CD8-positive, alpha-beta memory T cell (primary cell): ENCODE data around the gene TUBB4B. TPM values are rescaled to one million over a fixed set of nuclear protein-coding genes. Genes with fewer than 3 reads are reported as not detected.

Source experiments
- CTCF ChIA-PET: fragments of 350-600 bp; sonication (Branson Sonifier 250); formaldehyde crosslinking; loops from one replicate; lab custom pipeline; 2021; ENCODE audit warnings: antibody characterized with exemption; lab: Charles Lee
- POLR2A ChIA-PET: fragments of 350-600 bp; sonication (Branson Sonifier 250); formaldehyde crosslinking; loops from one replicate; lab custom pipeline; 2021; ENCODE audit warnings: antibody characterized with exemption; lab: Charles Lee
- DNase-seq, 5 donors: peaks; one replicate each; pipeline versions ENCODE4 v3.0.0 to v3.0.0-alpha.2; 2020 to 2022; ENCODE audit warnings: mixed read lengths in 1 of 5
- H3K27ac ChIP-seq: one replicate; pipeline ENCODE4 v1.7.0; 2013; ENCODE audit warnings: low read depth, mild to moderate bottlenecking, low read length, moderate library complexity
- H3K27me3 ChIP-seq: 2 replicates; pipeline ENCODE4 v1.7.0; 2013; ENCODE audit warnings: low read length, mild to moderate bottlenecking; ENCODE audit not compliant: insufficient read depth, poor library complexity, severe bottlenecking
- H3K36me3 ChIP-seq: 2 replicates; pipeline ENCODE4 v1.7.0; 2013; ENCODE audit warnings: mild to moderate bottlenecking, low read length, moderate library complexity; ENCODE audit not compliant: insufficient read depth
- H3K4me1 ChIP-seq: 2 replicates; pipeline ENCODE4 v1.7.0; 2013; ENCODE audit warnings: mild to moderate bottlenecking, low read length, moderate library complexity; ENCODE audit not compliant: insufficient read depth
- H3K4me3 ChIP-seq: 2 replicates; pipeline ENCODE4 v1.7.0; 2013; ENCODE audit warnings: mild to moderate bottlenecking, low read length
- H3K9me3 ChIP-seq: 2 replicates; pipeline ENCODE4 v1.7.0; 2013; ENCODE audit warnings: mild to moderate bottlenecking, low read length
- H3K27ac Mint-ChIP-seq, 8 donors: one replicate each; pipeline ENCODE4 v1.8.0; 2020 to 2021; ENCODE audit warnings: mixed read lengths in 8 of 8, mild to moderate bottlenecking in 6 of 8, inconsistent platforms in 3 of 8, moderate library complexity in 3 of 8
- H3K27me3 Mint-ChIP-seq, 2 donors: one replicate each; pipeline ENCODE4 v1.8.0; 2020 to 2021; ENCODE audit warnings: mixed read lengths in 2 of 2, mild to moderate bottlenecking in 1 of 2, moderate library complexity in 1 of 2
- H3K36me3 Mint-ChIP-seq, 3 donors: one replicate each; pipeline ENCODE4 v1.8.0; 2020 to 2021; ENCODE audit warnings: mixed read lengths in 3 of 3, inconsistent platforms in 1 of 3, mild to moderate bottlenecking in 1 of 3
- H3K4me1 Mint-ChIP-seq, 3 donors: one replicate each; pipeline ENCODE4 v1.8.0; 2020 to 2021; ENCODE audit warnings: mixed read lengths in 3 of 3, inconsistent platforms in 1 of 3, mild to moderate bottlenecking in 1 of 3
- H3K4me3 Mint-ChIP-seq, 7 donors: one replicate each; pipeline ENCODE4 v1.8.0; 2020 to 2021; ENCODE audit warnings: mixed read lengths in 7 of 7, mild to moderate bottlenecking in 6 of 7, moderate library complexity in 4 of 7, inconsistent platforms in 2 of 7
- H3K9me3 Mint-ChIP-seq, 5 donors: one replicate each; pipeline ENCODE4 v1.8.0; 2020 to 2022; ENCODE audit warnings: mixed read lengths in 5 of 5, mild to moderate bottlenecking in 3 of 5, moderate library complexity in 2 of 5, inconsistent platforms in 1 of 5
- polyA plus RNA-seq: library from polyadenylated mRNA; unstranded; fragments of 300-500 nt; fragmentation: Illumina TruSeq; gene quantifications from one replicate; pipeline ENCODE4 v1.2.3, GENCODE V29; 2021
- total RNA-seq, 2 experiments: library from RNA; stranded (reverse); gene quantifications; one replicate each; pipeline ENCODE4 v1.2.3, GENCODE V29; 2021

The TUBB4B gene
- total and polyA plus RNA-seq, 3 experiments from 2014 or later: 64.6 to 331 (median 322) TPM

- Mint-ChIP-seq H3K36me3 (peaks cover 0 to 5% (median 0%) of the 10 kb centered on the region in 3 donors), H3K4me3 (no peak overlapping the region), H3K4me1 (peaks cover 0 to 9% (median 3%) of the 10 kb centered on the region in 3 donors), H3K27me3 (no peaks in the 10 kb centered on the region), H3K27ac (no peak overlapping the region), H3K9me3 (no peaks in the 10 kb centered on the region)
- POLR2A ChIA-PET: no interaction called here
- Histone ChIP-seq H3K27me3 (no peaks in the 10 kb centered on the region), H3K9me3 (no peaks in the 10 kb centered on the region), H3K27ac (no peak overlapping the region), H3K4me3 (no peak overlapping the region), H3K4me1 (peaks cover 5% of the 10 kb centered on the region), H3K36me3 (peaks cover 2% of the 10 kb centered on the region)
- no peak for DNase-seq
- CTCF ChIA-PET: interaction anchor here (0.7 to 1.4 kb wide), 2 partner anchors 41 to 100 kb away, joined by 3 read pairs; no protein-coding TSS in a partner anchor
These were observed 45.4 kb upstream of the TUBB4B start for GRCh38 chr9:137195525-137196220.

- no peak for DNase-seq
- Mint-ChIP-seq H3K9me3 (no peaks in the 10 kb centered on the region), H3K27me3 (no peaks in the 10 kb centered on the region), H3K4me3 (peak overlapping the region; percentile 19 to 63 (median 38)), H3K27ac (no peak overlapping the region), H3K4me1 (peaks cover 11 to 17% (median 11%) of the 10 kb centered on the region in 3 donors), H3K36me3 (no peaks in the 10 kb centered on the region)
- H3K4me3 ChIP-seq: no peak overlapping the region
- no peaks in the 10 kb centered on the region for H3K27me3 ChIP-seq
- H3K9me3 ChIP-seq: no peaks in the 10 kb centered on the region
- H3K27ac ChIP-seq: no peak overlapping the region
- H3K36me3 ChIP-seq: no peaks in the 10 kb centered on the region
- peaks cover 17% of the 10 kb centered on the region for H3K4me1 ChIP-seq
- ChIA-PET CTCF (interaction anchor here (1.2 to 3.0 kb wide), 3 partner anchors 9 to 43 kb away, joined by 3 to 9 read pairs (median 4); partner anchors contain the start of genes SSNA1 and TUBB4B), POLR2A (interaction anchor here (1.2 kb wide), 1 partner anchor 9 kb away, joined by 4 read pairs; no protein-coding TSS in a partner anchor)
These were observed 42.8 kb upstream of the TUBB4B start for GRCh38 chr9:137198051-137198901.

DNA sequence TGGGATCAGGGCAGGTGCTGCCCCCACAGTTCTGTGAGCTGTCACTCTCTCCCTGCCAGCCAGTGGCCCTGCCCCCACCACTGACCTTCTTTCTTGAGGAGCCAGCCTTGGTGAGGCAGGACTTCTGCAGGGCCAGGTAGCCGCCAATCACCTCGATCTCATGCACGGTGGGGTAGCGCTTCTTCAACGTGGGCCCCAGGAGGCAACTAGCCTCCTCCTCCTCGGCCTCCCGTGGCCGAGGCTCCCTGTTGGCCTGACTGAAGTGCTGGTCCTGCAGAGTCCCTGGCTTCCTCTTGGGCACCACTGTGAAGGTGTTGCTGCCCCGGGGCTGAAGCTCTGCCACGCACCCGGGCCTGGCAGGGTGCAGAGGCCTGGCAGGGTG is 42.2 kb upstream of the TUBB4B start:
- Mint-ChIP-seq H3K27ac (no peak overlapping the region), H3K4me3 (peak overlapping the region in 5 of 7 donors; percentile 19 to 63 (median 54))
- CTCF ChIA-PET: interaction anchor here (1.2 to 3.0 kb wide), 3 partner anchors 10 to 42 kb away, joined by 3 to 9 read pairs (median 4); partner anchors contain the start of genes SSNA1 and TUBB4B

DNA sequence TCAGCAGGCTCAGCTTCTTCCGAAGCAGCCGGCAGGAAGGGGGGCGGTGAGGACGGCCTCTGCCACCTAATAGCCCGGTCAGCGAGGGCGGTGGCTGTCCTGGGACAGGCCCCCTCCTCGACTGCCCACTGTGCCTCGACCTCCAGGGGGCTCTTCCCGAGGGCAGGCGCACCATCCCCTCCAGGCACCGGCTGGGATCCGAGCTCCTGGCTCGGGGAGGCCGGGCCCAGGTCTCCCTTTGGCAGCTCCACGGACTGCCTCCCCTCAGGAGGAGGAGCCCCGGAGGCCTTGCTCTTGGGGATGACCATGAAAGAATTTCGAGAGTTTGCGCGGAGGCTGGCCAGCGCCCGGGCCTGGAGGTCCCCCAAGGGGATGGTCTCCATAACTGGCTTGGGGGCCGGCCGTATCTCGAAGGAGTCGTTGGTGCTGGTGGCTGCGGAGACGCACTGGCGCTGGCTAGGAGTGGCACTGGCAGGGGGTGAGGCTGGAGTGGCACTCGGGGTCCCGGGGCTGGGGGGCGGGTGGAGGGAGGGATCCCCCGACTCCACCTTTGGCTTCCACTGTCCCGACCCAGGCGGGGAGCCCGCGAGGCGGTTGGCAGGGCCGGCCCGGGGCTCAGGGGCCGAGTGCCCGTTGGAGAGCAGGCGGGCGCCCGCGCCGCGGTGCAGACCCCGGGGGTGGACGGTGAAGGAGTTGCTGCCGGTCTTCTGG is 41.5 kb upstream of the TUBB4B start:
- no peak for DNase-seq
- Mint-ChIP-seq H3K4me3 (peak overlapping the region; percentile 32 to 81 (median 76)), H3K36me3 (no peaks in the 10 kb centered on the region), H3K9me3 (no peaks in the 10 kb centered on the region), H3K4me1 (peaks cover 17 to 28% (median 19%) of the 10 kb centered on the region in 3 donors), H3K27ac (peak overlapping the region in 2 of 8 donors; percentile 57 to 73), H3K27me3 (no peaks in the 10 kb centered on the region)
- Histone ChIP-seq H3K27ac (no peak overlapping the region), H3K4me1 (peaks cover 25% of the 10 kb centered on the region), H3K9me3 (no peaks in the 10 kb centered on the region), H3K36me3 (no peaks in the 10 kb centered on the region), H3K4me3 (no peak overlapping the region), H3K27me3 (no peaks in the 10 kb centered on the region)
- ChIA-PET CTCF (interaction anchor here (3.0 kb wide), 1 partner anchor 10 kb away, joined by 9 read pairs; the partner anchor contains the start of gene SSNA1), POLR2A (interaction anchor here (0.5 kb wide), 1 partner anchor 166 kb away, joined by 3 read pairs; no protein-coding TSS in a partner anchor)

More for the DNA sequence above, 42.2 kb upstream of the TUBB4B start:
- H3K36me3 ChIP-seq: no peaks in the 10 kb centered on the region
- Mint-ChIP-seq H3K36me3 (no peaks in the 10 kb centered on the region), H3K9me3 (no peaks in the 10 kb centered on the region), H3K27me3 (no peaks in the 10 kb centered on the region), H3K4me1 (peaks cover 11 to 22% (median 12%) of the 10 kb centered on the region in 3 donors)
- H3K27ac ChIP-seq: no peak overlapping the region
- no peak overlapping the region for H3K4me3 ChIP-seq
- DNase-seq: no peak
- H3K27me3 ChIP-seq: no peaks in the 10 kb centered on the region
- no peaks in the 10 kb centered on the region for H3K9me3 ChIP-seq
- POLR2A ChIA-PET: interaction anchor here (0.5 to 1.2 kb wide), 2 partner anchors 10 to 165 kb away, joined by 3 to 4 read pairs; no protein-coding TSS in a partner anchor
- peaks cover 18% of the 10 kb centered on the region for H3K4me1 ChIP-seq

DNA sequence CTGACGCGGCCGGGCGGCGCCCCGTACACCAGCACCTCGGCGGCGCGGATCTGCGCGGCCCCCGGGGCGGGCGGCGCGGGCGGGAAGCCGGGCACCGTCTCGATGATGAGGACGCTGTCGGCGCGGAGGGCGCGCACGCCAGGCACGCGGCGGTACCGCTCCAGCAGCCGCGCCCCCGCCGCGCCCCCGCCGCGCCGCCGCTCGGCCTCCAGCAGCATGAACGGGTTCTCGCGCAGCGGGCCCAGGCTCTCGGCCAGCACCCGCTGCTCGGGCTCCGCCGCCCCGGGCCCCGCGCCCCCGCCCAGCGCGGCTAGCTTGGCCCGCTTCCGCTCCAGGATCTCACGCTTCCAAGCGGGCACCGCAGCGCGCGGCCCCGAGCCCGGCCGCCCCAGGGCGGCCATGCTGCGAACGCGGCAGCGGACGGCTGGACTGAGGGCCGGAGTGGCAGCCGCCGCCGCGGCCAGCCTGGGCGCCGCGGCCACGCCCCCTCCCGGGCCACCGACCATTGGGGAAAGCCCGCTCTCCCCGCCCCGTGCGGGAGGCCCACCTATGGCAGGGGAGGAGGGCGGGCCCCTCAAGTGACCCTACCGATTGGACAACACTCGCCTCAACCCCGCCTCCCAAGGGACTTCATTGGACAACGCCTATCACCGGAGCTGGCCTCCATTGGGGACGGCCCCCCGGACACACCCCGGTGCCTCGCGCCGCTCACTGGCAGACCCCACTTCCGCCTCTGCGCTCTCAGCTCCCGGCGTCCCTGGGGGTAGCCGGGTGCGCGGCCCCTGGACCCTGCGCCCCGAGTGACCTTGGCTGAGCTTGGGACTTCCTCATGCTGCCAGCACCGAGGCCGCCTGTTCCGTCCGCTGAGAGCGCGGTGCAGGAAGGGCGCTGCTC is 40.5 kb upstream of the TUBB4B start, which contains the start of gene TPRN:
Gene TPRN (minus strand): TSS at position 431 of the 894 bp plus-strand sequence. CDS start 30 bp downstream, at position 401.
- Histone ChIP-seq H3K9me3 (no peaks in the 10 kb centered on the region), H3K4me1 (peaks cover 30% of the 10 kb centered on the region), H3K27ac (peak within 1 kb of the TSS; percentile 74), H3K4me3 (peak within 1 kb of the TSS; percentile 78), H3K27me3 (no peaks in the 10 kb centered on the region), H3K36me3 (no peaks in the 10 kb centered on the region)
- Mint-ChIP-seq H3K27ac (peak within 1 kb of the TSS; percentile 66 to 97 (median 78)), H3K36me3 (peaks cover 0 to 2% (median 0%) of the 10 kb centered on the region in 3 donors), H3K4me3 (peak within 1 kb of the TSS; percentile 79 to 98 (median 83)), H3K4me1 (peaks cover 20 to 35% (median 21%) of the 10 kb centered on the region in 3 donors), H3K27me3 (no peaks in the 10 kb centered on the region), H3K9me3 (no peaks in the 10 kb centered on the region)
- ChIA-PET CTCF (interaction anchor here (0.7 to 2.6 kb wide), 5 partner anchors 11 to 104 kb away, joined by 3 to 13 read pairs (median 4); partner anchors contain the start of genes ANAPC2, CYSRT1, RNF224 and SSNA1), POLR2A (interaction anchor here (0.6 to 2.5 kb wide), 12 partner anchors 12 to 393 kb away, joined by 3 to 20 read pairs (median 4); partner anchors contain the start of genes ANAPC2, MAN1B1, NELFB and RABL6)
- peak; percentile 95 to 99 (median 98) for DNase-seq

- H3K36me3 Mint-ChIP-seq: peaks cover 0 to 2% (median 0%) of the 10 kb centered on the region in 3 donors
- peak overlapping the region; percentile 66 to 97 (median 78) for H3K27ac Mint-ChIP-seq
- peak overlapping the region; percentile 74 for H3K27ac ChIP-seq
- H3K4me1 Mint-ChIP-seq: peaks cover 25 to 43% (median 27%) of the 10 kb centered on the region in 3 donors
- no peaks in the 10 kb centered on the region for H3K27me3 ChIP-seq
- H3K36me3 ChIP-seq: no peaks in the 10 kb centered on the region
- H3K4me3 ChIP-seq: peak overlapping the region; percentile 78
- H3K9me3 Mint-ChIP-seq: no peaks in the 10 kb centered on the region
- H3K9me3 ChIP-seq: no peaks in the 10 kb centered on the region
- POLR2A ChIA-PET: interaction anchor here (0.9 to 2.5 kb wide), 8 partner anchors 13 to 394 kb away, joined by 3 to 20 read pairs (median 5); partner anchors contain the start of genes ANAPC2, RABL6, RNF208 and RNF224
- no peak for DNase-seq
- peak overlapping the region; percentile 79 to 98 (median 83) for H3K4me3 Mint-ChIP-seq
- H3K27me3 Mint-ChIP-seq: no peaks in the 10 kb centered on the region
- CTCF ChIA-PET: interaction anchor here (1.0 to 2.6 kb wide), 4 partner anchors 12 to 26 kb away, joined by 3 to 13 read pairs (median 4); partner anchors contain the start of genes ANAPC2, CYSRT1, RNF224 and SSNA1
- H3K4me1 ChIP-seq: peaks cover 36% of the 10 kb centered on the region
These were observed 39.8 kb upstream of the TUBB4B start for GRCh38 chr9:137201205-137201868.
